Hematopoietic multipotent progenitor cell (in vitro differentiated cells): ENCODE results near the gene GAN. TPM values are rescaled to one million over a fixed set of nuclear protein-coding genes. Genes with fewer than 3 reads are reported as not detected.
"Not testable (repeated sequence)": the region's sequence is repeated elsewhere in the genome, so short reads cannot be mapped to it uniquely, and the experiment has no call there.

Experiments used
- DNase-seq, 3 donors: peaks; one replicate each; pipeline ENCODE4 v3.0.0-alpha.2; 2011 to 2015; ENCODE audit warnings: low read depth in 2 of 3, low spot score in 2 of 3
- total RNA-seq: library from RNA; depleted of rRNA; stranded (reverse); fragments of >200 nt; gene quantifications from one replicate; pipeline ENCODE4 v1.2.3, GENCODE V29; 2012

GAN gene
- total RNA-seq, 1 donor = 4.0 TPM

GRCh38 chr16:81394966-81395655, 80.3 kb downstream of the GAN start:
- no peak for DNase-seq

- no peak for DNase-seq
Observed at GRCh38 chr16:81397058-81397878, 82.5 kb downstream of the GAN start.

- DNase-seq = peak in 2 of 3 donors; percentile 33 to 63
Observed at GRCh38 chr16:81397879-81398520, 83.2 kb downstream of the GAN start.

GRCh38 chr16:81399909-81400308, 85.1 kb downstream of the GAN start:
- DNase-seq = no peak

- no peak for DNase-seq
Observed at GRCh38 chr16:81401035-81401950, 86.5 kb downstream of the GAN start.

- DNase-seq = no peak
Observed at GRCh38 chr16:81403208-81403600, 88.4 kb downstream of the GAN start.

GRCh38 chr16:81403601-81404391, 89.0 kb downstream of the GAN start:
- DNase-seq = peak; percentile 71 to 82 (median 82)

GRCh38 chr16:81405002-81405401, 90.2 kb downstream of the GAN start:
- not testable (repeated sequence) for DNase-seq

GRCh38 chr16:81405702-81406113, 90.9 kb downstream of the GAN start:
- DNase-seq = no peak

- no peak for DNase-seq
Observed at GRCh38 chr16:81408409-81408950, 93.7 kb downstream of the GAN start.

- DNase-seq = no peak
Observed at GRCh38 chr16:81409016-81409556, 94.3 kb downstream of the GAN start.

GRCh38 chr16:81410643-81411293, 96.0 kb downstream of the GAN start:
- no peak for DNase-seq

GRCh38 chr16:81413245-81413990, 98.7 kb downstream of the GAN start:
- DNase-seq = no peak

GRCh38 chr16:81415751-81416150, 101.0 kb downstream of the GAN start:
- no peak for DNase-seq

GRCh38 chr16:81416749-81417148, 102.0 kb downstream of the GAN start:
- no peak for DNase-seq

GRCh38 chr16:81417210-81417609, 102.4 kb downstream of the GAN start:
- no peak for DNase-seq

GRCh38 chr16:81419806-81420205, 105.0 kb downstream of the GAN start:
- no peak for DNase-seq

- no peak for DNase-seq
Observed at GRCh38 chr16:81421126-81421525, 106.4 kb downstream of the GAN start.
